ENCODE data around the gene CADPS. TPM values are rescaled to one million over a fixed set of nuclear protein-coding genes. Genes with fewer than 3 reads are reported as not detected.

The CADPS gene
- total RNA-seq, 1 donor from 2014 or later, result 0.10 TPM

- DNase-seq (ENCODE audit: low spot score), result no peak
- ATAC-seq, result peak; percentile 30
Observed at GRCh38 chr3:62873761-62874710, 1.2 kb downstream of the CADPS start.

GRCh38 chr3:62873451-62873760 is 1.8 kb downstream of the CADPS start:
- DNase-seq (ENCODE audit: low spot score) (no peak), ATAC-seq (no peak)

DNA sequence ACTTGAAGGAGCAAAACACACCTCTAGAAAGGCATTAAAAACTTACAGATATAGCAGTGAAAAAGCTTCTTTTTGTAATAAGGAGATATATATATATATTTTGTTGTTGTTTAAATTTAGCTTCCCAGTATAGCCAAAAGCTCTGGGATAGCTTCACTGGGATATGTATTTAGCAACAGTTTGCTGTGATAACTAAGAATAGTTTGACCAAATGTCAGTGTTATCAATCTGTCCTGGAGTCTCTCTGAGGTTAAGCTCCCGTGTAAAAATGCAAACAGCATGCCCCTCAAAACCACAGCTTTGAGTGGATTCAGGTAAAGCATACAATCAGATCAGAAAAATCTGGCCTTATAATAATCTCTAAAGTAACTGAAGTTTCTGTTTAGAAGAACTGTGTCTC is 2.9 kb downstream of the CADPS start:
- ATAC-seq (no peak), DNase-seq (ENCODE audit: low spot score) (no peak)

DNA sequence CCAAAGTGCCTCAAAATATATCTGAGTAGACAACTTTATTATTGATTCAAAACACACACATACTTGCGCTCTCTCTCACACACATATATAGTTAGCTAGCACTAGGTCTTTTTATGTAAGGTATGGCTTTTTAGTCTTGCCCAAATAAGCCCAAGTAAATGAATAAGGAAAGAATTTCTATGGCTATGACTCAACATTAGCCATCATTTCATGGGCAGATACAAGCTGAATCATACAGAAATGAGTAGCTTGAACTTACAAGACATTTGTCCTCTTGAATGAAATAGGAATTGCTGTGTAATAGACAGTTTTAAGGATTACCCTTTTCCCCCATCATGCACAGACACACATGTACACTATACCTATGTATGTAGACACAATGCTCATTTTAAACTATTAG is 4.9 kb downstream of the CADPS start:
- DNase-seq (ENCODE audit: low spot score) (no peak), ATAC-seq (no peak)

- no peak for ATAC-seq
- no peak for DNase-seq (ENCODE audit: low spot score)
Observed at GRCh38 chr3:62863648-62864047, 11.6 kb downstream of the CADPS start.

DNA sequence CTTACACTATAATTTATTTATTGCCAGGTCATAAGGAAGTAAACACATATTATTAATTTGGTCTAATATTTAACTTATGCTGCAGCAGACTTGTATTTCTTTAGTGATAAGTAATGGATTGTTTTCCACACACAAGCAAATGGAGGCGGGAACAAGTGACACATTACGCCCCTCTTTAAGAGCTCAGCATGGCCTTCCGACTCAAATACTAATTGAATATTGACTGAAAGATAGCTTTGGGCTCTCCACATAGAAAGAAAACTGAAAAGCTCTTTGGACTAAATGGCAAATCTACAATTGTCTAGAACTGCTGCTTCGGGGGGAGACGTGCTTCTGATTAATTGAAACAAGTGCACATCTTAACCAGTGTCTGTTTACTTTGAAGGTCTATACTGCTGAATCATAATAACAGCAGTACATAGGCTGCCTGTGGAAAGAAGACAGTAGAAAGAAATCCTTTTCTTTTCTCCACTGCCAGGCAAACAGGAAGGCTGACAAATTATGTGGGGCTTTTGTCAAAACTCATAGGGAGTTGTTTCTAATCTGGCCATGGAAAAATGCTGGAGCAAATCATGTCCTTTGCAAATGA is 15.9 kb downstream of the CADPS start:
- DNase-seq (ENCODE audit: low spot score) (no peak), ATAC-seq (no peak)

GRCh38 chr3:62845996-62846395 is 29.2 kb downstream of the CADPS start:
- DNase-seq (ENCODE audit: low spot score) (no peak), ATAC-seq (no peak)

DNA sequence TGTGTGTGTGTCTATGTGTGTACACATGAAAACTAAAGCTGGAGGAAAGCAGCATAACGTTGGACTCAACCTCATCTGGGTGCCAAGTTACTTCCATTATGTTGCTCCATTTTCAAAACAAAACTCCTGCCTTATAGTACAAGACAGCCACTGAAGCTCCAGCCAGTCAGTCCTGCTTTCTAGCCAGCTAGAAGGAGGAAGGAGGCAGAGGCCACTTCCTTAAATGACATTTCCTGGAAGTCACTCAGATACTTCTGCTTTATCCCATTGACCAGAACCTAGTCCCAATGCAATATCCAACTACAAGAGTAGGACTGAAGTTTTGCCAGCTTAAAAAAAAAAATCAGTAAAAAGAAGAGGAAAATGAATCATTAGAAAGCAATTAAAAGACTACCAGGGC is 31.7 kb downstream of the CADPS start:
- ATAC-seq (no peak), DNase-seq (ENCODE audit: low spot score) (no peak)

GRCh38 chr3:62839748-62840147 is 35.5 kb downstream of the CADPS start:
- no peak for DNase-seq (ENCODE audit: low spot score)
- no peak for ATAC-seq

GRCh38 chr3:62837145-62837787 is 38.0 kb downstream of the CADPS start:
- ATAC-seq, result peak; percentile 61
- DNase-seq (ENCODE audit: low spot score), result no peak

GRCh38 chr3:62835554-62836236 is 39.5 kb downstream of the CADPS start:
- DNase-seq (ENCODE audit: low spot score) (no peak), ATAC-seq (peak; percentile 81)

DNA sequence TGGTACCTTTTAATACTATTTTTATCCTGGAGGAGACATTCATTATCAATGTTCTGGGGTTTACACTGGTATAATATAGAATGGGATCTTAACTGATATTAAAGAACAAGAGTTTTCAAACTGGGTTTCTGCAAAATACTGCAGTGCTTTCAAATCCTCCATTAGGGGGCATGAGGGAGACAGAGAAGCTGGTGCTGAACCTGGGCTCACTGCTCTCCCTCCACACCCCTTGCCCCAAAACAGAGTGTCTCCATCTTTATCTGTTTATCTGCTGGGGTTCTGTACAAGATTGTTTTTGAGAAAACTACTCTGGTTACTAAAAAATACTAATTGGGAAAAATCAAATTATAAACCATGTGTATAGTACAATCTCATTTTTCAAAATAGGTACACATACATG is 41.7 kb downstream of the CADPS start:
- DNase-seq (ENCODE audit: low spot score) (no peak), ATAC-seq (peak; percentile 49)

GRCh38 chr3:62832553-62832952 is 42.7 kb downstream of the CADPS start:
- DNase-seq (ENCODE audit: low spot score) (no peak), ATAC-seq (no peak)

DNA sequence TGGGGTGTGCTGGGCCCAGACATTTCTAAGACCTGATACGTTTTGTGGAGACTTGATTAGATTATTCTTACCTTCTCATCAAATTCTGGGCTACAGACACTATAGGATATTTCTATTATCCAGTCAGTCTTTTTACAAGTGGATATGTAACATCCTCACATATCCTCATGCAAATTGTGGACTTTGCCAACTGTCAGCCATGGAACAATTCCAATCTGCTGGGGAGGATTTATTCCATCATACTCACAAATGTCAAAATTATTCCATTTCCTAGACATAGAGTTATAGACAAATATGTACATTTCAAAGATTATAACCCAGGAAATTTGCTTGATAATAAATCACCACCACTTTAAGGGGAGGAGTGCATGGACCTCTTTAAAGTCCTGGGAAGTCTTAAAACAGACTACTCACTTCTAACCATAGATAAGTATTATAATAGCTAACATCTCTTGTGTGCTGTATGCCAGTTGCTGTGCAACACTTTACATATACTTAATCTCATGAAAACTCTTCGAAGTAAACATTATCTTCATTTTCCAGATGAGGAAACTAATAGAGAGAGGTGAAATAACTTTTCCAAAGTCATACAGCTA is 44.4 kb downstream of the CADPS start:
- DNase-seq (ENCODE audit: low spot score) (no peak), ATAC-seq (no peak)

GRCh38 chr3:62827550-62827949 is 47.7 kb downstream of the CADPS start:
- no peak for DNase-seq (ENCODE audit: low spot score)
- no peak for ATAC-seq

DNA sequence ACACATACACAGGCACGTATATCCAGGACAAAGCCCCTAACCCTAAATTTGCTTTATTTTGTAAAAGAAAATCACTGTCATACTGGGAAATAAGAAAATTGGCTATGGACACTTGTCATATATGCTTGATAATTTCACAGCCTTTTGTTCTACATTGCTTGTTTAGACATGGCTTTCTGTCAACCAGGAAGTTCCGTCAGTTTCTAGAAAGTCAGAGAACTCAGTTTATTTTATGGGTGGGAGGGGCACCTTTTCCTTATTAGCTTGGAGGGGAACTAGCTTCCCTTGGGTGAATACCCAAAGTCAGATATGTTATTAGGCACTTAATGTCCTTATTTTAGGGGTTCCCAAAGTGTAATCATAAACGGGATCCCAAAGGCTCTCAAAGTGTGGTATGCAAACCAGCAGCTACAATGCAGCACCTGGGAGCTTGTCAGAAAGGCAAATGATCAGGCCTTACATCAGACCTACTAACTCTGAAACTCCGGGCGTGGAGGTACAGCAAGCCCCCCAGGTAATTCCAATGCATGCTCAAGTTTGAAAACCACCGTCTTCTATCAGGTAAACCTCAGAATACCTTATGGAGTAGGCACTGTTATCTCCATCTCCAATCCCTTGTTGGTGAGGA is 50.1 kb downstream of the CADPS start:
- ATAC-seq (no peak), DNase-seq (ENCODE audit: low spot score) (no peak)

GRCh38 chr3:62823461-62824050 is 51.7 kb downstream of the CADPS start:
- DNase-seq (ENCODE audit: low spot score), result no peak

DNA sequence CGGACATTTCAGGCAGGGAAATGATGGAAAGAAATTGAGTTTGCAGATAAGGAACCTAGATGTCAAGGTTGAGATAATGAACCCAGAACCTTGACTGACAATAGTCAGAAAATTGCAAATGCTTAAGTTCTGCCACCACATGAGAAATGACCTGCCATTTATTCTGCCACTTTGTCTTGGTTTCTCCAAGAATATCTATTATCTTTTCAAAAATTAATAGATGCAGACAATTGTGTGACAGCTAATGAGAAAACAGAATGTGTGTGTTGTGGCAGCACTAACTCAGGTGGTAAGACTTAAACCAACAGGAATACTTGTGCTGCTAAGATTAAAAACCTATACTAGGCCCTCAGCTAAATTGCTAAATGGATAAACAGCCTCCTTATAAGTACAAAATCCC is 52.3 kb downstream of the CADPS start:
- DNase-seq (ENCODE audit: low spot score) (no peak), ATAC-seq (no peak)

More at GRCh38 chr3:62823461-62824050, 51.7 kb downstream of the CADPS start:
- ATAC-seq, result no peak

DNA sequence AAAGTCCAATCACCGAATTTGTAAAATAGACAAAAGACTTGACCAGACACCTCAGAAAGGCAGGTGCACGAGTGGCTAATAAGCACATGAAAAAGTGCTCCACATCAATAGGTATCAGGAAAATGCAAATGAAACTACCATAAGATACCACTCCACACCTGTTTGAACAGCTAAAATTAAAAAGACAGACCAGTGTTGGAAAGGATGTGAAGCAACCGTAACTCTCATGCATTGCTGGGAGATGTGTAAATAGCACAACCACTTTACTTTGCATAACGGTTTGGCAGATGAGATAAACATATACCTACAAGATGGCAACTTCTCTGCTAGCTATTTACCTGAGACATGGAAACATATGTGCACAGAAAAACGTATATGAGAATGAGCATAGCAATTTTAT is 56.9 kb downstream of the CADPS start:
- DNase-seq (ENCODE audit: low spot score), result no peak
- no peak for ATAC-seq

DNA sequence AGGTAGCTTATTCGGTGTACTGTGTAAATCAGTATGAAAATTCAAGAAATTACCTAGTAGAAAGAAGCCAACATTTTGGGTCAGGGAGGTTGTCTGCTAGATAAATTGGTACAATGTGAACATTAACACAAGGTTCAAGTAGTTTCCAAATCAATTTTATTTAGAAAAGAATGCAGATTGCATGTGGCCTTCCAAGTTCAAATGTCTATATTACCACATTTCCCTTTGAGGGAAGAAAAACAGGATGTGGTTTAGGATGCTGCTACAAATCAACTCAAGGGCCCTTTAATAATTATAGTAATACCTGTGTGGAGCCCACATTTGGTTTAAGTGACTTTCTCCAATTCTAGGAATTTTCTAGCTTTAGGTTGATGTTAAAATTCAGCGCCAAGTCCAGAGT is 57.5 kb downstream of the CADPS start:
- no peak for ATAC-seq

More for the DNA sequence above, 57.5 kb downstream of the CADPS start:
- DNase-seq (ENCODE audit: low spot score), result no peak
